ENCODE measurements around the gene LAGE3.

LAGE3 gene

GRCh38 chrX:154450312-154450711, 28.8 kb downstream of the LAGE3 start:
- no peak for DNase-seq (ENCODE audit: low spot score)
- no peak overlapping the region for H3K27ac ChIP-seq
- ChIA-PET POLR2A (ENCODE audit: low non-redundant PET) (no interaction called here), CTCF (no interaction called here)
- TF ChIP-seq CTCF (conservative IDR thresholded peaks at IDR 0.05; ENCODE audit: low read depth), result no peak

GRCh38 chrX:154449618-154450017, 29.5 kb downstream of the LAGE3 start:
- DNase-seq (ENCODE audit: low spot score), result no peak
- POLR2A ChIA-PET (ENCODE audit: low non-redundant PET), result no interaction called here
- CTCF ChIA-PET, result no interaction called here
- H3K27ac ChIP-seq, result no peak overlapping the region
- no peak for TF ChIP-seq CTCF (conservative IDR thresholded peaks at IDR 0.05; ENCODE audit: low read depth)

- ChIA-PET CTCF (no interaction called here), POLR2A (ENCODE audit: low non-redundant PET) (no interaction called here)
- H3K27ac ChIP-seq, result no peak overlapping the region
- no peak for DNase-seq (ENCODE audit: low spot score)
- no peak for TF ChIP-seq CTCF (conservative IDR thresholded peaks at IDR 0.05; ENCODE audit: low read depth)
Observed at GRCh38 chrX:154448484-154448883, 30.6 kb downstream of the LAGE3 start.

GRCh38 chrX:154446430-154446829, 32.7 kb downstream of the LAGE3 start:
- POLR2A ChIA-PET (ENCODE audit: low non-redundant PET), result no interaction called here
- no peak for TF ChIP-seq CTCF (conservative IDR thresholded peaks at IDR 0.05; ENCODE audit: low read depth)
- DNase-seq (ENCODE audit: low spot score), result no peak
- CTCF ChIA-PET, result interaction anchor here (0.7 kb wide), 1 partner anchor 44 kb away, joined by 4 read pairs; no protein-coding TSS in a partner anchor
- peak overlapping the region; percentile 85; the same call in 1 of the 2 replicates for H3K27ac ChIP-seq

GRCh38 chrX:154445776-154446175, 33.3 kb downstream of the LAGE3 start:
- ChIA-PET CTCF (interaction anchor here (0.7 kb wide), 1 partner anchor 43 kb away, joined by 4 read pairs; no protein-coding TSS in a partner anchor), POLR2A (ENCODE audit: low non-redundant PET) (no interaction called here)
- no peak for TF ChIP-seq CTCF (conservative IDR thresholded peaks at IDR 0.05; ENCODE audit: low read depth)
- DNase-seq (ENCODE audit: low spot score), result no peak
- H3K27ac ChIP-seq, result peak overlapping the region; percentile 85; the same call in 1 of the 2 replicates

- POLR2A ChIA-PET (ENCODE audit: low non-redundant PET), result no interaction called here
- TF ChIP-seq CTCF (conservative IDR thresholded peaks at IDR 0.05; ENCODE audit: low read depth), result no peak
- no peak for DNase-seq (ENCODE audit: low spot score)
- H3K27ac ChIP-seq, result peak overlapping the region; percentile 85
- CTCF ChIA-PET, result interaction anchor here (0.6 kb wide), 1 partner anchor 417 kb away, joined by 4 read pairs; no protein-coding TSS in a partner anchor
Observed at GRCh38 chrX:154444755-154445246, 34.3 kb downstream of the LAGE3 start.
